GM20431 (cell line): ENCODE results near the gene HECTD4.
"Not testable (repeated sequence)": the region's sequence is repeated elsewhere in the genome, so short reads cannot be mapped to it uniquely, and the experiment has no call there.

Source experiments
- in situ Hi-C: fragments of 300-500 bp; cut with MseI, MboI; formaldehyde crosslinking; loops from one replicate; pipeline ENCODE4 v1.15.0; 2020; ENCODE audit warnings: low sequenced_read_pairs; ENCODE audit not compliant: unreplicated experiment

The HECTD4 gene

DNA sequence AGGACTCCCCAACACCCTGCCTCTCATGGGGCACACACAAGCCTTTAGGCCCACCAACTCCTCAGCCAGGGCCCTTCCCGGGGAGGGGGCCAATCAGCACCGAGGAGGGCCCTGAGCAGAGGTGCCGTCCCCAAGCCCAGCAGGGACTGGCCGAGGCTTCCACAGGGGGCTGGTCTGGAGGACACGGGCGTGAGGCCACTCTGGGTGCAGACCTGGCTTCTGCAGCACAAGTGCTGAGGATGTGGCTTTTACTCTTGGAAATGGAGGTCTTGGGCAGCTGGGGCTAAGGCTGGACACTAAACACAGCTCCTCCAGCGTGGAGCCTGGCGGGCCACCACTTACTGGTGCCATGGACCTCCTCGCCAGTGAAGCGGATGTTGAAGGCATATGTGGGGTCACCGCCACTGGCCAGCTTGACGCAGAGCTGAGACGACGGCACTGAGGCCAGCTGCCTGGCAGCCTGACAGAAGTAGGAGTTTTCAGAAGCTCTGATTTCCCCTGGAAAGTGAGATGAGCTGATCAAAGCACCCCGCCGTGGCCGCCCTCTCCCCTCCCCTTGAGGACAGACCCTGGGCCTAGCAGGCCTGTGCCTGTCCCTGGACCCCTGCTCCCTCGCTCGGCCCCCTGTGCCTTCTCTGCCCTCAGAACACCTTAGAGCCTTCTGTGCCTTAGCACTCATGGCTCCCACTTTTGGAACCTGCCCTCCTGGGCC, 212.9 kb downstream of the HECTD4 start:
- in situ Hi-C loops: no loop called here

DNA sequence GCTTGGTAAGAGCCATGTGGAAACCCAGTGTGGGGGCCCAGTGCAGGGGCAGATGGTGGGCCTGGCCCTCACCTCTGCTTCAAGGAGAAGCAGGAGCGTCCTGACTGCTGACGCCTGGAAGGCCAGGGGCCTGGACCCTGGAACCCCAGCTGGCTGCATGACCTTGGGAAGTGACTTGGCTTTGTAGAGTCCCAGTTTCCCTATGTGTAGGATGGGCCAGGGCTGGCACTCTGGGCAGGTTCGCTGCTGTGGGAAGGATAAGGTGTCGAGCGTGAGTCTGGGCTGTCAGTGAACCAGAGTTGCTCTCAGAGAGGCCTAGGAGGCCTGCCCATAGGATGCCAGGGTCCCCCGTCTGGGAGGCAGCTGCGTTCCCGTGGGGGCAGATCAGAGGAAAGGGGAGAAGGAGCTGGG, 213.7 kb downstream of the HECTD4 start:
- in situ Hi-C loops: no loop called here

DNA sequence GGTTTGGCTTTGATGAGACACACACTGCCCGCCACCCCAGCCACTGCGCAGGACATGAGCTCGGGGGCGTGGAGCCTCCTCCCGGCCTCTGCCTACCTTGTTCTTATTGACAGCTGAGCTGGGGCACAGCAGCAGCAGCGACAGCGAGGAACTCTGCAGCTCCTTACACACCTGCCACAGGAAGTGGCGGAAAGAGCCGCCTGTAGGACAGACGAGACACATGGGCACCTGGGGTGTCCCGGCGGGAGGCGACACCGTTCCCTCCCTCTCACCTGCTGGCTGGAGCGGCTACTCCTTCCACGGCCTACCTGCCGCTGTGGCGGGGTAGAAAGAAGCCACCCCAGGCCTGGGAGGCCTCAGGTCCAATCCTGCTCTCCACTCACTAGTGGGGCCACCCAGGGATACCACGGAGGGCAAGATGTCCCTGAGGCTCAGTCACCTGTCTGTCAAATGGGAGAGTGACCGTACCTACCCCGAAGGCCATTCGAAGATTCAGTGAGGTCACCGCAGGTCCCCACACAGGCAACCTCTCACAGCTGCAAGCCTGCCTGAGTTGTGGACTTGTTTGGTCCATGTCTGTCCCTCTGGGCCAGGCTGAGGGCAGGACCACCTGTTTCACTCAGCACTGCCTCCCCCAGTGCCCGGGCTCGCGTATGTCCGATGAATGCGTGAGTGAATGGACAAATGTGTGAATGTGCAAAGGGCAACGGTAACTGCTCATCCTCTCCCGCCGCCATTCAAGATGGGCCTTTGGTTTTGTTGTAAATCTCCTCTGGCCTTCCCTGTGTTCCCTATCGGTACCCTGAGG, 214.3 kb downstream of the HECTD4 start:
- in situ Hi-C loops: no loop called here

DNA sequence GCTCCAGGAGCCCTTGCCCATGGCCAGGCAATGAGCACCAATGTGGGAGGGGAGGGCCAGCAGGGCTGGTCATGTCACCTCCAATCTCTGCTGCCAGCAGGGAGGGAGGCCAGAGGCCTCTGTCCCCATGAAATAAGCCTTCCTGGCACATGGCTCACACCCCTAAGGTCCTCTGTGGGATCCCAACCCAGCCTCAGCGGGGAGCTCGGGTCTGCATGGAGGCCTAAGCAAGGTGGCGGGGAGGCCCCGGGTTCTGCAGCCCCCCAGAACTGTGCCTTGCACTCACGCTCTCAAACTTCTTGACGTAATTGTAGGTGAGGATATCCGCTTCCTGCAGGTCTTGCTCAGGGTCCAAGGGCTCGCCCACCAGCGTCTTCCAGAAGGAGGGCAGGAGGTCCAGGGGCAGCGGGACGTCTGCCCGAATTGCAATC, 215.2 kb downstream of the HECTD4 start:
- in situ Hi-C loops: no loop called here

DNA sequence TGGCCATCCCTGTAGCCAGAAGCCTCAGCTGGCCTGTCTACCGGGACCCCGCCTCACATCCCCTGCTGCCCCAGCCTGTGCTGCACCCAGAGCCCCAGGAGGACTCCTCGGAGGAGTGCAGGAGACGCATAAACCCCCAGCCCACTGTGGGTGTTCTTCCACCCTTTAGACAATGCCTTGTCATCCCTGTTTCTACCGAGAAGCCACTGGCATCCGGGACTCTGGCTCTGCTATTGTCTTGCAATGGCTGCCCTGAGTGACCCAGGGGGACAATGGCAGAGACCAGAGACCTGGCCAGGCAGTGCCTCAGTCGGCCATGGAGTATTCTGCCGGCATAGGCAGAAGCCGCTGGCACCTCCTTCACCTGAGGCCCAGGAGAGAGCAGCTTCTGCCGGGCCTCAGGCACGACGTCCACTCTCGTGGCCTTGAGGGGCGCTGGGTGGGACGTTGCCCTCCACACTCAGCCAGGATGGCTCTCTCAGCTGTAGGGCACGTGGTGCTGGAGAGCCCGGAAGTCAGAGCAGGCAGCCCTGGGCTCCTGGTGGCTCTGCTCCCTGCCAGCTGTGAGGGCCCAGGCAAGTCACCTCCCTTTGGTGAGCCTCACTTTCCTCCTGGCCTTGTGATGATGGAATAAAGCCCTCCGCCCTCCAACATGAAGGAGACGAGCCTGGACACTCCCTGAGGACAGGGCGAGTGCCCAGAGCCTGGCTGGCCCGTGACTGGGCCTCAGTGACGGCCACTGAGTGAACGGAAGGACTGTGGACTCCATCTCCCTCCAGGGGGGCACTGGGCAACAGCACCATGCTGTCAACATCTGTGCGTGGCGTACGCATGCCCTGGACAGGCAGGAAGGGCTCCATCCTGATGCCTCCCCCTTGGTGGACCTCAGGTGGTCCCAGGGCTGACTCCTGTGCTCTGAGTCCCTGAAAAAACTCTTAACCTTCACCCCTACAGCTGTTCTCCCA, 215.9 kb downstream of the HECTD4 start:
- in situ Hi-C loops: no loop called here

DNA sequence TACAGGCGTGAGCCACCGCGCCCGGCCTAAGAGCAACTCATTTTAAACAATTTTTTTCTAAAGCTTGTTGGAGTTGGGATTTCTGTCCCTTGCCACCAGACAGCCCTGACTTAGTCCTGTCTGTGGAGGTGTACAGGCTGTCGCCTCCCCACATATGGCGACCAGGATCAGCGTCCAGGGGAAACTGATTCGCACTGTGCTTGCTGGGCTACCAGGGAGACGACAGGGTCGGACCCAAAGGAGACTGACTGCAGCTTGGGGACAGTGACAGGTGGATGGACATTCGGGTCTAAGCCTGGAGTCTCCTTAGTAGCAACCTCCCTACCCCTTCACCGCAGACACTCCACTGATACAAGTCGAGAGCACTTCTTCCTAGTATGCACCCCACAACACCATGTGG, 216.6 kb downstream of the HECTD4 start:
- in situ Hi-C loops: no loop called here

DNA sequence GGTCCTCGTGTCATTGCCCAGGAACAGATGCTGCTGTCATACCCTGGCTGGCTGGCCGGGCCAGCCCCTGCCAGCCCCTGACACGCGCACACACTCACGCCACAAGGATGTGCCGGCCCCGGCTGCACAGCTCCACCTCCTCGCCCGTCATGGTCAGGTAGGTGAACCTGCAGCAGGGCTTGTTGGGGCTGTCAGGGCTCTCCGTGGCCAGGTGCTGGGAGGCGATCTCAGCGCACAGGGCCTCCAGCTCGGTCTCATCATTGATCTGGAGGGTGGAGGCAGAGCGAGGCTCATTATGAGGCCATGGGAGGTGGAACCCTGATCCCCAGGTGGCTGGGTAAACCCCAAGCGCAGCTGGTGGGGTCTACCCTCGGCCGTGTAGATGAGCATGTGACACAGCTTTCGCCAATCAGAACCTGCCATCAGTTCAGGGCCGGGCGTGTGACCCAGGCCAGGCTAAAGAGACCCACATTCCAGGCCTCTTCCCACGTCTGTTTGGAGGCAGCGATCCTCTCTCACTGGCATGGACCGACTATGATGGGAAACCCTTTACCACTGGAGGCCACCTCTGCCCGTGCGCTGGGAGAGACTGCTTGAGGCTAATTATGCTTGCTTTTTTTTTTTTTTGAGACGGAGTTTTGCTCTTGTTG, 218.1 kb downstream of the HECTD4 start:
- in situ Hi-C loops: no loop called here

DNA sequence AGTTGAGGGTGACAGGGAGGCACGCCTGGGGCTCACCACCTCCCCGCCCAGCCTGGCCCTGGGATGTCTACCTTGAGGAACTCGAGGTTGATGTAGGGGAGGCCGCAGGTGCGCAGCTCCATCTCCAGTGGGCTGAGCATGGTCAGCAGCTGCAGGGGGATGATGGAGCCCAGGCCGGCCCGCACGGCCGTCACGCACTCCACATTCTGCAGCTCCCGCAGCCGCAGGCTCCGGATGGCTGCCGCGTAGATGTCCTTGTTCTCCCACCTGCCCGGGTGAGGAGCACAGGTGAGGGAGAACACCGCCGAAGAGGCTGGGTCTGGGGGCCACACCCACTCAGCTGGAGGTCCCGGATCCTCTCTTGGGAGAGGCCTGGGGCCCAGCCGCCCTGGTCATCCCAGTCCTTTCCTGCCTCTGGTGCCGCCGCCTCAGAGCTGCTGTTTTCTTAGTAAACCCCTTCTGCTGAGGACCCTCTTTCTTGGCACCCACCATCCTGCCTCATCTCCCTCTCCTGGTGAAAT, 218.7 kb downstream of the HECTD4 start:
- in situ Hi-C loops: no loop called here

DNA sequence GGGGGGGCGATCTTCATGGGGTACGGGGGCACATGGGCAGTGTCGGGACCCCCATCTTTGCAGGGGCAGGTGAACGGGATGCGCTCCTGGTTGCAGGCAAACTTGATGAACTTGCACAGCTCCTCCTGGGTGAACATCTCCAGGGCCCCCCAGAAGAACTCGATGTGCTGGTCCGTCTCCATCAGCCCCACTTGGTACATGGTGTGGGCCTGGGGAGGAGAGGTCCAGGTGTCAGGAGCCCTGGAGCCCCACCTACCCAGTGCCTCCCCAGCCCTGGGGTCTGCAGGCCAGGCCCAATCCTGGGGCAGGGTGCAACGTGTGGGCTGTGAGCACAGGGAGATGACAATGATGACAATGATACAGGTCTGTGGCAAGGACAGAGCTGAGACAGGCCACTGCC, 219.2 kb downstream of the HECTD4 start:
- in situ Hi-C loops: no loop called here

DNA sequence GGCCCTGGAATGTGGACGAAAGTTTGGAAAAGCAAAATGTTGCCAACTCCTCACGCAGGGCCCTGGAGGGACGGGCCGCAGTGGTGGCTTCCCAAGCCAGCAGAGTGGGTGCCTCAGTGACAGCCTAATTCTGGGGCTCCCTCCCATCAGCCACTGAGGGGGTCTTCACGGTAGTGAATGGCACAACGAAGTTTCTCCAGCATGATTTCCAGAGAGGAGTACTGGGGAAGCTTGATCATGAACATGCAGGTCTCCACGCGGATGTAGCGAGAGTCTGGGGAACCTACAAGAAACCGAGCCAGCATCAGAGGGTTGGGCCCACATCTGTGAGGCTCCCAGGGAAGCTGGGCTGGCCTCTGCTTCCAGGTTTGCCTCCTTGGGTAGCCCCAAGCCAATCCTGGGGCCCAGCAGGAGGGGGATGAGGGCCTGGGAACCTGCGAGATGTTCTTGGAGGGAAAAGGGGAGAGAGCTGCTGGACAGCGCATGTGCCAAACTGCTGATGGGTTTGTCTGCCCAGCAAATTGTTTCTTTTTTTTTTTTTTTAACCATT, 219.9 kb downstream of the HECTD4 start:
- in situ Hi-C loops: no loop called here

DNA sequence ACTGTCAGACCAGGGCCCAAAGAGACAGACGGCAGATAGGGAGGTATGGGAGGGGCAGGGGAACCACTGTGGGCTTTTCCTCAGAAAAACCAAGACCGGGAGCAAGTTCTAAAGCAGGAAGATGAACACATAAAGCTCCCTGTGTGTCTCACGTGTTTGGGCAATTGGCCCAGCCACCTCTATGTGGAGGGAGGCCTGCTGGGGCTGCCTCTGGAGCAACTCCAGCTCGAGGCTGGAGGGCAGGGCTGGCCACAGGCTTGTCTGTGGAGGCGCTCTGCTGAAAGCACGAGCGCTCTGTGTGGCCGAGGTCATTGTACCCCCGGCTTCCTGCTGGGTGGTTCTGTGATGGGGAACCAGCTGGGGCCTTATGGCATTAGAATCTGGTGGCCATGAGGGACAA, 220.5 kb downstream of the HECTD4 start:
- in situ Hi-C loops: no loop called here

DNA sequence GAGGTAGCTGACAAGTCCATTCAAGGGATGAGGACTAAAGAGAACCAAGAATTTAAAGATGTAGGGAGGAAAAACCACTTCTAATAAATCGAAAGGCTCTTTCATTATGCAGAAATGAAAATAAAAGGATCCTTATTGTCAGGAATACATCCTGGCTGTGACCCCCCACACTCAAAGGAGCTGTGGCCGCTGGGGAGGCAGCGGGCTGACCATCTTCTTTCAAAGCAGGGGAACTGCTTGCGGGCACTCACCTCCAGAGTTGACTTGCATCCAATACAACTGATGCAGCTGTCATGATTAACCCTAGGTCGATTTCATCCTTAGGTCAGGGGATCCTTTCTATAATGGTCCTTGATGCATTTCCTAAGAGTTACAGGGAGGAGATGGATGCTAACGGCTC, 221.6 kb downstream of the HECTD4 start:
- in situ Hi-C loops: no loop called here

DNA sequence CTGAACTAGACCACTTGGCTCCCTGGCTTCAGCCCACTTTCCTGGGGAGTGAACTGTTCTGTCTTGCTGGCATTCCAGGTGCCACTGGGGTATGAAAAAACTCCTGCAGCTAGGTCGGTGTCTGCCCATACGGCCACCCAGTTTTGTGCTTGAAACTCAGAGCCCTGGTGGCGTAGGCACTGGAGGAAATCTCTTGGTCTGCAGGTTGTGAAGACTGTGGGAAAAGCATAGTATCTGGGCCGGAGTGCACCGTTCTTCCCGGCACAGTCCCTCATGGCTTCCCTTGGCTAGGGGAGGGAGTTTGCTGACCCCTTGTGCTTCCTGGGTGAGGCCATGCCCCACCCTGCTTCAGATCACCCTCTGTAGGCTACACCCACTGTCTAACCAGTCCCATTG, 223.1 kb downstream of the HECTD4 start:
- in situ Hi-C loops: no loop called here

DNA sequence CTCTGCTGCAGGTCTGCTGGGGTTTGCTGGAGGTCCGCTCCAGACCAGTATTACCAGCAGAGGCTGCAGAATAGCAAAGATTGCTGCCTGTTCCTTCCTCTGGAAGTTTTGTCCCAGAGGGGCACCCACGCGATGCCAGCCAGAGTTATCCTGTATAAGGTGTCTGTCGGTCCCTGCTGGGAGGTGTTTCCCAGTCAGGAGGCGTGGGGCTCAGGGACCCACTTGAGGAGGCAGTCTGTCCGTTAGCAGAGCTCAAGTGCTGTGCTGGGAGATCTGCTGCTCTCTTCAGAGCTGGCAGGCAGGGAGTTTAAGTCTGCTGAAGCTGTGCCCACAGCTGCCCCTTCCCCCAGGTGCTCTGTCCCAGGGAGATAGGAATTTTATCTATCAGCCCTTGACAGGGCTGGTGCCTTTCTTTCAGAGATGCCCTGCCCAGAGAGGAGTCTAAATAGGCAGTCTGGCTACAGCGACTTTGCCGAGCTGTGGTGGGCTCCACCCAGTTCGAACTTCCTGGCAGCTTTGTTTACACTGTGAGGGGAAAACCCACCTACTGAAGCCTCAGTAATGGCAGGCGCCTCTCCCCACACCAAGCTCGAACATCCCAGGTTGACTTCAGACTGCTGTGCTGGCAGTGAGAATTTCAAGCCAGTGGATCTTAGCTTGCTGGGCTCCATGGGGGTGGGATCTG, 223.6 kb downstream of the HECTD4 start:
- in situ Hi-C loops: not testable (repeated sequence)

DNA sequence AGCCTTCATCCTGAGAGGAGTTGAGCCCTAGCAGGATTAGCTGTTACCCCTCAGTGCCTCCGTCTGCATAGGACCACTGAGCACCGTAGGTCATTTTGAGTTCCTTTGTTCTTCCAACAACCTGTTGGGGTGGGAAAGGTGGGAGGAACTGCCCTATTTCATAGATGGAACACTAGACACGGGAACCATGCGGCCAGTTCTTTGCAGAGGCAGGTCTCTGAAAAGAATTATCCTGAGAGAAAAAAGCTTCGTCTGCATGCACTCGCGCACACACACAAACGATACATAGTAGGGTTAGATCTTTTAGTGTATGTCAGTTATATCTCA, 228.4 kb downstream of the HECTD4 start:
- in situ Hi-C loops: no loop called here

DNA sequence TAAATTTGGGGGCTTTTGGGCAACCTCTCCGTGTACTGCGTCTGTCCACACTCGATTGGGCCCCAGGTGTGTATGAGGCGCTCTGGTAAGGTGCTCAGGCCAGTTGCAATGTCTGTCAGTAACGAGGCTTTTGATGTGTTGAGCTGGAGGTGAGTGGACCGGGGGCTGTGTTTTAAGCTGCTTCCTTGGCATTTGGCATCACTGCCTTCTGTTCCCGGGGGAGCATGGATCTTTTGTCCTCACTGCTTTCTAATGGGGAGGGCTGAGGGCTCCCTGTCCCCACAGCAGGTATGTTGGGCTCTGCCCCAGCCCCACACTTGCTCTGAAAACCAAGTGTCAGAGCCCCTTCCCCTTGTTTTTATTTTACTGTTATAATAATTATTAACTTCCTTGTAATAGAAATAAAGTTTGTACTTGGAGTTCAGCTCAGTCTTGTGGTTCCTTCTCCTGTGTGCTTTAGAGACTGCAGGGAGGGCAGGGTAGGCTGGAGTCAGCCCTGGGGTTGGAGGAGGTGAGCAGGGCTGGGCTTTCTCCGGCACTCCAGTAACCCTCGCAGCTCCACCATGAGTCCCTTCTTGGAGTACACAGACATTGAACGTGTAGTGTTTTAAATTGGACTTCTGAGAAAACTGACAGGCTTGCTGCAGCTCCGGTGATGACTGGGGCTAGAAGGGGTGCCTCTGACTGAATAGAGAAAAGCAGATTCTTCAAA, 228.9 kb downstream of the HECTD4 start:
- in situ Hi-C loops: no loop called here

DNA sequence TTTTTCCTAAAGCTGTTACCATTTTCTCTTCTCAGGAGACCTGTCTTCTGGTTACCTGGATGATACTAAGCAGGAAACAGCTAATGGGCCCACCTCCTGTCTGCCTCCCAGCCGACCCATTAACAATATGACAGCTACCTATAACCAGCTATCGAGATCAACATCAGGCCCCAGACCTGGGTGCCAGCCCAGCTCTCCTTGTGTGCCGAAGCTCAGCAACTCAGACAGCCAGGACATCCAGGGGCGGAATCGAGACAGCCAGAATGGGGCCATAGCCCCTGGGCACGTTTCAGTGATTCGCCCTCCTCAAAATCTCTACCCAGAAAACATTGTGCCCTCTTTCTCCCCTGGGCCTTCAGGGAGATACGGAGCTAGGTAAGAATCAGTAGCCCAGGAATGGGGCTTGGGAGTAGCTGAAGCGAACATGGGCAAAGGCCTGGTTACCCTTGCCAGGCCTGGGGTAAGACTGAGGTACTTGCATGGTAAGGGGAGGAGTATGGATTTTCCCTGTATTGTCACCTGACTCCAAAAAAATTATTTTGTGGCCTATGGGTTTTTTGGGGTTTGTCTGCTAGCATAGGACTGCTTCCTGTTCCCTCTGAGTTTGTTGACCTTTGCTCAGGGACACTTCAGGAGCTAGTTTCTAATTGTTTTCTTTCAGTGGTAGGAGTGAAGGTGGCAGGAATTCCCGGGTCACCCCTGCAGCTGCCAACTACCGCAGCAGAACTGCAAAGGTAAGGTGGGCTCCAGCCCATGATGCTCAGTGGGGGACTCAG, 230.3 kb downstream of the HECTD4 start:
- in situ Hi-C loops: no loop called here

DNA sequence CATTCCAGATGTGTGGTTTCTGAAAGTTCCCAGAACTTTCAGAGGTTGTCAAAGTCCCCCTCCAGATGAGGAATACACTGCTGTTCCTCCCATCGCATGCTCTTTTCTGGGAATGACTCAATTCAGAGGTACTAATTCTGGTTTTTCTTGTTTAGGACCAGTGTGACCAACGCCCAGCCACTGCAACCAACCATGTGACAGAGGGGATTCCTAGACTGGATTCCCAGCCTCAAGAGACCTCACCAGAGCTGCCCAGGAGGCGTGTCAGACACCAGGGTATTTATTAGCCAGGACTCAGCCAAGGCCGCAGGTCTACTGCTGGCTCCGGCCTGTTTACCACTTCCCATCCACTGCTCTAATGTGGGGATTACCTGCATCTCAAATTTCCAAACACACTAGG, 232.6 kb downstream of the HECTD4 start:
- in situ Hi-C loops: no loop called here
